Uterus (tissue), 2 donors: ENCODE measurements around the gene RNF114.

Experiments used
- POLR2A ChIP-seq, 2 donors: fragments of 450-650 bp; IDR thresholded peaks; one replicate each; pipeline ENCODE4 v1.6.1; 2016; ENCODE audit warnings: antibody characterized with exemption in 2 of 2, mild to moderate bottlenecking in 1 of 2, moderate library complexity in 1 of 2
- TF ChIP-seq, protein P1 (sequence below), 4 experiments: fragments of 200-600 bp in 2 of 4; fragments of 450-650 bp in 2 of 4; sonication (generic) in 2 of 4; IDR thresholded peaks; one replicate each; pipeline ENCODE4 v1.5.1; 2016 to 2019; ENCODE audit warnings: antibody characterized with exemption in 4 of 4, mild to moderate bottlenecking in 2 of 4, moderate library complexity in 1 of 4

DNA sequence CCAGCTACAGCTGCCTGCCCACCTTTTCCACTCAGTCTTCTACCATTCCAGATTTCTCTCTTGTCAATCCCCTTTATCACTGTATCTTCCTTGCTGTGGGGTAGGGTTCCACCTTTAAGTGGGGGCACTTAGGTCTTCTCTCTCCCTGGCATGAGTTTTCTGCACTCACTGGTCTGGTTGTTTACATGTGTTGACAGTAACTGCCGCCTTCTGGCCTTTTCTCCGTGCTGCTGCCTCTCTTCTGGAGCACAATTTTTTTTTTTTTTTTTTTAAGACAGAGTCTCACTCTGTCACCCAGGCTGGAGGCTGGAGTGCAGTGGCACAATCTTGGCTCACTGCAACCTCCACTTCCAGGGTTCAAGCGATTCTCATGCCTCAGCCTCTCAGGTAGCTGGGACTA, 12.0 kb downstream of the RNF114 start:
- TF ChIP-seq, protein P1, sequence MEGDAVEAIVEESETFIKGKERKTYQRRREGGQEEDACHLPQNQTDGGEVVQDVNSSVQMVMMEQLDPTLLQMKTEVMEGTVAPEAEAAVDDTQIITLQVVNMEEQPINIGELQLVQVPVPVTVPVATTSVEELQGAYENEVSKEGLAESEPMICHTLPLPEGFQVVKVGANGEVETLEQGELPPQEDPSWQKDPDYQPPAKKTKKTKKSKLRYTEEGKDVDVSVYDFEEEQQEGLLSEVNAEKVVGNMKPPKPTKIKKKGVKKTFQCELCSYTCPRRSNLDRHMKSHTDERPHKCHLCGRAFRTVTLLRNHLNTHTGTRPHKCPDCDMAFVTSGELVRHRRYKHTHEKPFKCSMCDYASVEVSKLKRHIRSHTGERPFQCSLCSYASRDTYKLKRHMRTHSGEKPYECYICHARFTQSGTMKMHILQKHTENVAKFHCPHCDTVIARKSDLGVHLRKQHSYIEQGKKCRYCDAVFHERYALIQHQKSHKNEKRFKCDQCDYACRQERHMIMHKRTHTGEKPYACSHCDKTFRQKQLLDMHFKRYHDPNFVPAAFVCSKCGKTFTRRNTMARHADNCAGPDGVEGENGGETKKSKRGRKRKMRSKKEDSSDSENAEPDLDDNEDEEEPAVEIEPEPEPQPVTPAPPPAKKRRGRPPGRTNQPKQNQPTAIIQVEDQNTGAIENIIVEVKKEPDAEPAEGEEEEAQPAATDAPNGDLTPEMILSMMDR (IDR thresholded peaks at IDR 0.05): no peak
- no peak for TF ChIP-seq POLR2A (IDR thresholded peaks at IDR 0.05)
